ENCODE results near the gene FLNA. TPM values are rescaled to one million over a fixed set of nuclear protein-coding genes. Genes with fewer than 3 reads are reported as not detected.

Gene FLNA
- total and polyA plus RNA-seq, 9 of the 15 experiments (the other 6 are each of a cell fraction or from before 2014, with no cell fraction given) = 6.2 to 735 (median 135) TPM

GRCh38 chrX:154401045-154401799, 26.8 kb upstream of the FLNA start (continued):
- TF ChIP-seq ZNF280A (IDR thresholded peaks at IDR 0.05; ENCODE audit: low read depth, partially characterized antibody) = no peak
- no peak for TF ChIP-seq YBX1 (IDR thresholded peaks at IDR 0.05)
- no peak for TF ChIP-seq SMARCA4 (IDR thresholded peaks at IDR 0.05)
- peak; percentile 36; the same call in 1 of the 2 replicates for TF ChIP-seq E2F5 (CRISPR knock-in tag; IDR thresholded peaks at IDR 0.05)
- no peak for TF ChIP-seq SFPQ (IDR thresholded peaks at IDR 0.05; ENCODE audit: low read depth, low read length)
- no peak for TF ChIP-seq SMARCA5 (IDR thresholded peaks at IDR 0.05)
- TF ChIP-seq ETS2 (tag; IDR thresholded peaks at IDR 0.05; ENCODE audit: borderline replicate concordance, poor library complexity, severe bottlenecking) = no peak
- no peak for TF ChIP-seq TAF7 (tag; IDR thresholded peaks at IDR 0.05)
- TF ChIP-seq ZNF395 (CRISPR knock-in tag; IDR thresholded peaks at IDR 0.05) = no peak
- no peak for TF ChIP-seq DEAF1 (CRISPR knock-in tag; IDR thresholded peaks at IDR 0.05)
- no peak for TF ChIP-seq RBM17 (IDR thresholded peaks at IDR 0.05; ENCODE audit: borderline replicate concordance, low read depth, low read length)
- no peak for TF ChIP-seq CGGBP1 (CRISPR knock-in tag; IDR thresholded peaks at IDR 0.05)
- TF ChIP-seq ZNF212 (CRISPR knock-in tag; IDR thresholded peaks at IDR 0.05) = no peak
- TF ChIP-seq EP300 (IDR thresholded peaks at IDR 0.05; ENCODE audit: low read length) = no peak
- TF ChIP-seq POLR2B (IDR thresholded peaks at IDR 0.05; ENCODE audit: low read depth, partially characterized antibody) = peak; percentile 94
- no peak for TF ChIP-seq ZNF408 (CRISPR knock-in tag; IDR thresholded peaks at IDR 0.05; ENCODE audit: low read depth)
- TF ChIP-seq ZNF764 (CRISPR knock-in tag; IDR thresholded peaks at IDR 0.05; ENCODE audit: low read depth) = no peak
- no peak for TF ChIP-seq SNIP1 (IDR thresholded peaks at IDR 0.05; ENCODE audit: low read depth)
